ENCODE data around the gene CNTNAP5. TPM values are rescaled to one million over a fixed set of nuclear protein-coding genes. Genes with fewer than 3 reads are reported as not detected.

CNTNAP5 gene
- total RNA-seq, 1 donor from 2014 or later: 0.56 TPM

DNA sequence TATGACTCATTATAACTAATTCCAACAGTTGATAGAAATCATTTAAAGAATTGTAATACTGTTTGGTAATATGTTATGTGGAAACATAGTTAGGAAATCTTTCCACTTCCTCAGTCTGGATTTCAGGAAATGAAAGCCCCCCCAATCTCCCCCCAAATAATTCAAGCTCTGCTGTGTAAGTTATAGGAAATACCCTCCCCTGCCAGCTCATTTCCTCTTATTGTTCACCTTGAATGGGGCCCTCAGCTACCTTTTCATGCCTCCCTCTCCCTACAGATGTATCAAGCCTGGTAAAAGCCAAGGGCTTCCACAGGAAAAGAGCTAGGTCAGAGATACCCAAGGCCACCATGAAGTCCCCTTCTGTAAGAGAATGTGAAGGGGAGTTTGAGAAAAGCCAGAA is 155.5 kb downstream of the CNTNAP5 start:
- H3K36me3 Mint-ChIP-seq (ENCODE audit: low read depth): no peaks in the 10 kb centered on the region
- no peak overlapping the region for H3K27ac Mint-ChIP-seq (ENCODE audit: unreplicated experiment)
- H3K27me3 Mint-ChIP-seq (ENCODE audit: low read depth): no peaks in the 10 kb centered on the region
- H3K4me1 Mint-ChIP-seq: peaks cover 3% of the 10 kb centered on the region
- no peak overlapping the region for H3K4me3 Mint-ChIP-seq
- H3K9me3 Mint-ChIP-seq: peaks cover 2% of the 10 kb centered on the region
- DNase-seq (ENCODE audit: low read depth, low spot score): no peak
- TF ChIP-seq, protein P1, sequence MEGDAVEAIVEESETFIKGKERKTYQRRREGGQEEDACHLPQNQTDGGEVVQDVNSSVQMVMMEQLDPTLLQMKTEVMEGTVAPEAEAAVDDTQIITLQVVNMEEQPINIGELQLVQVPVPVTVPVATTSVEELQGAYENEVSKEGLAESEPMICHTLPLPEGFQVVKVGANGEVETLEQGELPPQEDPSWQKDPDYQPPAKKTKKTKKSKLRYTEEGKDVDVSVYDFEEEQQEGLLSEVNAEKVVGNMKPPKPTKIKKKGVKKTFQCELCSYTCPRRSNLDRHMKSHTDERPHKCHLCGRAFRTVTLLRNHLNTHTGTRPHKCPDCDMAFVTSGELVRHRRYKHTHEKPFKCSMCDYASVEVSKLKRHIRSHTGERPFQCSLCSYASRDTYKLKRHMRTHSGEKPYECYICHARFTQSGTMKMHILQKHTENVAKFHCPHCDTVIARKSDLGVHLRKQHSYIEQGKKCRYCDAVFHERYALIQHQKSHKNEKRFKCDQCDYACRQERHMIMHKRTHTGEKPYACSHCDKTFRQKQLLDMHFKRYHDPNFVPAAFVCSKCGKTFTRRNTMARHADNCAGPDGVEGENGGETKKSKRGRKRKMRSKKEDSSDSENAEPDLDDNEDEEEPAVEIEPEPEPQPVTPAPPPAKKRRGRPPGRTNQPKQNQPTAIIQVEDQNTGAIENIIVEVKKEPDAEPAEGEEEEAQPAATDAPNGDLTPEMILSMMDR (conservative IDR thresholded peaks at IDR 0.05): no peak

DNA sequence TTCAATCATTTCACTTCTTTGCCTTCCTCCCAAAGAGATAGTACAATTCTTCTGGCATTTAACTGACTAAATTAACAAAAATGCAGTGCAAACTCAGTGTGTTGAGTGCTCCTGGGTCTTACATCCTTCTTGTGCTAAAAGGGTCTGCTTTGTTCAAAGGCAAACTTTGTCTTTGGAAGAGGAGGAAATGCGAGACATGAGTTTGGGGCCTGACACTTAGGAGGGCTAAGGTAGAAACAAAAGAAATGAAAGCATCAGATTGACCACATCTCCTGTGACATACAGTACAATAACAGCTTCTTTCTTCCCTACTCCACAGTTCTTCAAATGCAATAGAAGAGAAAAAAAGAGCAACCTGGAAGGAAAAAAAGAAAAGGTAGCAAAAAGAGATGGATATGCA is 161.7 kb downstream of the CNTNAP5 start:
- TF ChIP-seq, protein P1 (conservative IDR thresholded peaks at IDR 0.05): no peak
- DNase-seq (ENCODE audit: low read depth, low spot score): no peak
- H3K27ac Mint-ChIP-seq (ENCODE audit: unreplicated experiment): no peak overlapping the region
- no peaks in the 10 kb centered on the region for H3K36me3 Mint-ChIP-seq (ENCODE audit: low read depth)
- peaks cover 3% of the 10 kb centered on the region for H3K4me1 Mint-ChIP-seq
- H3K9me3 Mint-ChIP-seq: no peaks in the 10 kb centered on the region
- no peaks in the 10 kb centered on the region for H3K27me3 Mint-ChIP-seq (ENCODE audit: low read depth)
- H3K4me3 Mint-ChIP-seq: no peak overlapping the region

DNA sequence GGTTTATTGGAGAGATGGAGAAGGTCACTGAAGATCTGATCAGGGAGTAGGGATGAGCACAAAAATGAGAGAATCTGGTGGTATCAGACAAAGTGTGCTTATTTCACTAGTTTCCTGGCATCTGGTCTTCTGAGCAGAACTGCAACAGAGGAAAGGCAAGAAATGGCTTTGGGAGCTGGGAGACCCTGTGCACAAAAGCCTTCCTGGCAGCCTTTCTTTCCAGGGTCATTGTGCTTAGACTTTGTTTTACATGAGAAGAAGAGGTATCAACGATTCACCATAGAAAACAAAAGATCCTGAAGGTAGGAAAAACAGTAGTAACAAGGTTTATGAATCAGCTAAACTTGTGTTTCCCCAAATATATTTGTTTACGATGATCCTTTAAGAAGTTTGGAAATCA is 162.9 kb downstream of the CNTNAP5 start:
- no peaks in the 10 kb centered on the region for H3K27me3 Mint-ChIP-seq (ENCODE audit: low read depth)
- H3K9me3 Mint-ChIP-seq: no peaks in the 10 kb centered on the region
- no peak for DNase-seq (ENCODE audit: low read depth, low spot score)
- no peak overlapping the region for H3K4me3 Mint-ChIP-seq
- TF ChIP-seq, protein P1 (conservative IDR thresholded peaks at IDR 0.05): no peak
- peaks cover 3% of the 10 kb centered on the region for H3K4me1 Mint-ChIP-seq
- H3K27ac Mint-ChIP-seq (ENCODE audit: unreplicated experiment): no peak overlapping the region
- no peaks in the 10 kb centered on the region for H3K36me3 Mint-ChIP-seq (ENCODE audit: low read depth)

DNA sequence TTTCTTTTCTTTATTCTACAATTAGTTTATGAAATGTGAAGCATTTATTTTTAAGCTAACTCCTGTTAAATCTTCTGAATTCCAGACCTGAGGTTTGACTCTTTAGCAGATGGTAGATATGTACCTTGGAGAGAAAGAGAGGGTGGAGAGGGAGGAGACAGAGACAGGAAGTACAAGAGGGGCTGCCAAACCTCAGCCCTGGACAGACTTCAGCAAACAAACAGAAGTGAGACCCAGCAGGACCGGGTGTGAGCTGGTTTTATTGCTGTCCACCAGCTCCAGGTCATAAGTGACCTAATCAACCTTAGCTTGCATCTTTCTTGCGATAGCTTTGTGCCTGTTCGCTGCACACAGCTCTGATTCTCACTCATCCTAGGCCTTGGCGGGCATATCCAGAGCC is 168.6 kb downstream of the CNTNAP5 start:
- no peak for DNase-seq (ENCODE audit: low read depth, low spot score)

DNA sequence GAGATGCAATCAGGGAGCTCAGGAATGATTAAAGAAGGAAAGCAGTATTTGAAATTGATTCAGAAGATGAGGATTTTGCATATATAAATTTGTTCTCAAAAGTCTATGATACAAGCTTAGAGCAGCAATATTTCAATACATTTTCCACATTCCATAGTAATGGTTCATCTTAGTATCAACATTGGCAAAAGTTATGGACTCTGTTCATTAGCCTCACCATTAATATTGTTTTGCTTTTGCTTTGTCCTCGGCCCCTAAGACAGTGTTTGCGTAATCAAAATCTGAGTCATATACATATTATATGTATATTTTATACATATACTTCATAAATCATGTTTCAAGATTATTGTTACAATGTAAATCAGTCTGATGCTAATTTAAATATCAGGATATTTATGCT is 176.6 kb downstream of the CNTNAP5 start:
- DNase-seq (ENCODE audit: low read depth, low spot score): no peak
- Mint-ChIP-seq H3K4me3 (no peak overlapping the region), H3K27ac (ENCODE audit: unreplicated experiment) (no peak overlapping the region), H3K9me3 (peaks cover 5% of the 10 kb centered on the region), H3K36me3 (ENCODE audit: low read depth) (no peaks in the 10 kb centered on the region), H3K27me3 (ENCODE audit: low read depth) (no peaks in the 10 kb centered on the region), H3K4me1 (no peaks in the 10 kb centered on the region)
- TF ChIP-seq, protein P1 (conservative IDR thresholded peaks at IDR 0.05): no peak

More for the DNA sequence above, 168.6 kb downstream of the CNTNAP5 start:
- no peaks in the 10 kb centered on the region for H3K36me3 Mint-ChIP-seq (ENCODE audit: low read depth)
- H3K27me3 Mint-ChIP-seq (ENCODE audit: low read depth): no peaks in the 10 kb centered on the region
- no peak overlapping the region for H3K27ac Mint-ChIP-seq (ENCODE audit: unreplicated experiment)
- H3K9me3 Mint-ChIP-seq: no peaks in the 10 kb centered on the region
- H3K4me1 Mint-ChIP-seq: no peaks in the 10 kb centered on the region
- TF ChIP-seq, protein P1 (conservative IDR thresholded peaks at IDR 0.05): no peak
- no peak overlapping the region for H3K4me3 Mint-ChIP-seq

DNA sequence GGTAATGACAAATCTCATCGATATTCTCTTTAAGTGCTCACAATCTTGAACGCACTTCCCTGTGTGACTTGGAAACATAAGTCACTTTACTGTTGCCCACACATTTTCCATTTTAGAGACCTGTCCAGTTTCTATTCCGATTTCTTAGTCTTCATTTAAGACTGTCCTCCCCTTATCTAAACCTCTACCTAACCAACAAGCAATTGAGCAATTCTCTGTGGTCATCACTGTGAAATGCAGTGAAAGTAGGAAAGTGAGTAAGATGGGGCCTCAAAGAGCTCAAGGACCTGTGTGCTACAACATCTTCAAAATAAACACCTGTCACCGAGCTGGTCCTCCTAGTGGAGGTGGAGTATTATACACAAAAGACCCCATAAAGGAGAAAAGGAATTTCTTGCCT is 184.4 kb downstream of the CNTNAP5 start:
- no peak for DNase-seq (ENCODE audit: low read depth, low spot score)
- no peaks in the 10 kb centered on the region for H3K27me3 Mint-ChIP-seq (ENCODE audit: low read depth)
- TF ChIP-seq, protein P1 (conservative IDR thresholded peaks at IDR 0.05): no peak
- H3K4me1 Mint-ChIP-seq: no peaks in the 10 kb centered on the region
- no peak overlapping the region for H3K4me3 Mint-ChIP-seq
- H3K9me3 Mint-ChIP-seq: peaks cover 2% of the 10 kb centered on the region
- H3K36me3 Mint-ChIP-seq (ENCODE audit: low read depth): no peaks in the 10 kb centered on the region
- H3K27ac Mint-ChIP-seq (ENCODE audit: unreplicated experiment): no peak overlapping the region
